A549 treated with dexamethasone at 1 μM for 4 hours (cell line): Measurements from ENCODE around the gene GPR176. TPM values are rescaled to one million over a fixed set of nuclear protein-coding genes. Genes with fewer than 3 reads are reported as not detected.

Experiments
- total RNA-seq: library from RNA; stranded (reverse); fragments of 200-300 nt; extraction: Qiagen RNA extraction; gene quantifications from 5 replicates; pipeline ENCODE4 v1.2.3, GENCODE V29; 2022

Gene GPR176
- total RNA-seq = 7.7 to 11.2 TPM (median 10.0 TPM) in 5 replicates

GRCh38 chr15:39919748-39920509 lies at the start of gene GPR176:
Gene GPR176, minus strand, starts transcription at chr15:39920266. Its CDS starts 240 bp downstream, at chr15:39920026.

GRCh38 chr15:39782441-39783138 lies 137.5 kb downstream of the GPR176 start, which contains the start of gene FSIP1:
Gene FSIP1, minus strand, starts transcription at chr15:39782841. Its CDS starts 6,317 bp downstream, at chr15:39776524.

Other genes with a start within 250 kb of the GPR176 start
- 0.58 to 1.2 TPM (median 0.95 TPM) in 5 replicates for gene FSIP1, start 137.4 kb downstream of the GPR176 start, total RNA-seq
- 17.1 to 19.6 TPM (median 18.0 TPM) in 5 replicates for gene EIF2AK4, start 13.8 kb upstream of the GPR176 start, total RNA-seq
- gene SRP14, start 118.9 kb upstream of the GPR176 start, total RNA-seq = 245 to 266 TPM (median 252 TPM) in 5 replicates
- gene BMF, start 188.6 kb upstream of the GPR176 start, total RNA-seq = 1.5 to 2.4 TPM (median 1.9 TPM) in 5 replicates
- 25.6 to 30.3 TPM (median 28.8 TPM) in 5 replicates for gene BUB1B, start 240.8 kb upstream of the GPR176 start, total RNA-seq